ENCODE measurements around the gene LRFN2.

LRFN2 gene

DNA sequence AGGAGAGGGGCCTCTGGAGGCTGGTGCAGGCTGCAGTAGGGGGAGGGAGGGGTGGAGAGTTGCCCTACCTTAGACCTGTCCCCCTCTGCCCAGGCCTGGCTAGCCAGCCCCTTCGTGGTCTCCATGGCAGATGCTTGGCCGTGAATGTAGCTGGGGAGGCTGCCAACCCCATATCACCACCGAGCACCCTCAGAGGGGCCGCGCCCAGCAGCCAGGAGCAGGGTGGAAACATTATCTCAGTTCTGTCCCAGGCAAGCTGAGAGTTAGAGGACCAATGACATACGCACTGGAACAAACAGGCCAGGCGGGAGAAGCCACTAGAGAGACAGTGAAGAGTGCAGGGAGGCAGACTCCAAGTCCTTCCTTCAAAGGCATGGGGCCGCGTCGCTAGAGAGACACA, 66.5 kb downstream of the LRFN2 start:
- Histone ChIP-seq H3K9me2 (replicated peaks; ENCODE audit: low read depth, low read length) (no peaks in the 10 kb centered on the region), H3K9ac (ENCODE audit: low read depth, low read length, poor library complexity, severe bottlenecking) (no peak overlapping the region), H3K4me3 (ENCODE audit: low read length, poor library complexity, severe bottlenecking) (no peak overlapping the region), H3K4me1 (ENCODE audit: insufficient read depth, low read length, poor library complexity, severe bottlenecking) (peaks cover 19% of the 10 kb centered on the region), H2AFZ (ENCODE audit: low read length) (no peak overlapping the region), H3F3A (ENCODE audit: low read depth) (no peaks in the 10 kb centered on the region), H3K27me3 (ENCODE audit: insufficient read depth, low read length, poor library complexity, severe bottlenecking) (no peaks in the 10 kb centered on the region), H3K36me3 (ENCODE audit: insufficient read depth, low read length) (no peaks in the 10 kb centered on the region), H3K79me2 (ENCODE audit: insufficient read depth, low read length) (no peaks in the 10 kb centered on the region), H3K9me3 (ENCODE audit: insufficient read depth, low read depth, low read length) (no peaks in the 10 kb centered on the region), H4K20me1 (ENCODE audit: insufficient read depth, low read length, poor library complexity, severe bottlenecking) (no peaks in the 10 kb centered on the region), H3K4me2 (ENCODE audit: low read depth, low read length, poor library complexity, severe bottlenecking) (peak overlapping the region; percentile 4)
- TF ChIP-seq, protein P1, sequence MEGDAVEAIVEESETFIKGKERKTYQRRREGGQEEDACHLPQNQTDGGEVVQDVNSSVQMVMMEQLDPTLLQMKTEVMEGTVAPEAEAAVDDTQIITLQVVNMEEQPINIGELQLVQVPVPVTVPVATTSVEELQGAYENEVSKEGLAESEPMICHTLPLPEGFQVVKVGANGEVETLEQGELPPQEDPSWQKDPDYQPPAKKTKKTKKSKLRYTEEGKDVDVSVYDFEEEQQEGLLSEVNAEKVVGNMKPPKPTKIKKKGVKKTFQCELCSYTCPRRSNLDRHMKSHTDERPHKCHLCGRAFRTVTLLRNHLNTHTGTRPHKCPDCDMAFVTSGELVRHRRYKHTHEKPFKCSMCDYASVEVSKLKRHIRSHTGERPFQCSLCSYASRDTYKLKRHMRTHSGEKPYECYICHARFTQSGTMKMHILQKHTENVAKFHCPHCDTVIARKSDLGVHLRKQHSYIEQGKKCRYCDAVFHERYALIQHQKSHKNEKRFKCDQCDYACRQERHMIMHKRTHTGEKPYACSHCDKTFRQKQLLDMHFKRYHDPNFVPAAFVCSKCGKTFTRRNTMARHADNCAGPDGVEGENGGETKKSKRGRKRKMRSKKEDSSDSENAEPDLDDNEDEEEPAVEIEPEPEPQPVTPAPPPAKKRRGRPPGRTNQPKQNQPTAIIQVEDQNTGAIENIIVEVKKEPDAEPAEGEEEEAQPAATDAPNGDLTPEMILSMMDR (conservative IDR thresholded peaks at IDR 0.05; ENCODE audit: low read length): no peak
- no peak for TF ChIP-seq EZH2phosphoT487 (IDR thresholded peaks at IDR 0.05; ENCODE audit: borderline replicate concordance)

DNA sequence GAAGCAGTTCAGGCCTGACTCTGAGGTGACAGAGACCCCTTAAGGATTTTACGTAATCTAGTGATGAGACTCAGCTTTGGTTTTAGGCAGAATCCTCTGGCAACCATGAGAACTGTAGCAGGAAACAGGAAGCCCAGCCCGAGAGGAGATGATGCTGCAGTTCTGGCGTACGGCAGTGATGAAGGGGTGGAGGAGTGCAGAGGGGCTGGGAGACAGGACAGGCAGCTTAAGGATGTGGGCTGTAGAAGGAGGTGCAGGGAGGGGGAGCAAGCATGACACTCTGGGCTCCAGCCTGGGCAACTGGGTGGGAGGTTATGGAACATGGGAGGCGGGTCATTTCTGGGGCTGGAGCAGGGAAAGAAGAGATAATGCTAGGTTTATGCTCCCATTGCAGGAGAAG, 67.1 kb downstream of the LRFN2 start:
- Histone ChIP-seq H3K9ac (ENCODE audit: low read depth, low read length, poor library complexity, severe bottlenecking) (no peak overlapping the region), H3K9me3 (ENCODE audit: insufficient read depth, low read depth, low read length) (no peaks in the 10 kb centered on the region), H3F3A (ENCODE audit: low read depth) (no peaks in the 10 kb centered on the region), H3K27me3 (ENCODE audit: insufficient read depth, low read length, poor library complexity, severe bottlenecking) (no peaks in the 10 kb centered on the region), H3K36me3 (ENCODE audit: insufficient read depth, low read length) (no peaks in the 10 kb centered on the region), H3K4me1 (ENCODE audit: insufficient read depth, low read length, poor library complexity, severe bottlenecking) (peaks cover 19% of the 10 kb centered on the region), H3K9me2 (replicated peaks; ENCODE audit: low read depth, low read length) (no peaks in the 10 kb centered on the region), H4K20me1 (ENCODE audit: insufficient read depth, low read length, poor library complexity, severe bottlenecking) (no peaks in the 10 kb centered on the region), H3K4me3 (ENCODE audit: low read length, poor library complexity, severe bottlenecking) (no peak overlapping the region), H2AFZ (ENCODE audit: low read length) (no peak overlapping the region), H3K4me2 (ENCODE audit: low read depth, low read length, poor library complexity, severe bottlenecking) (peak overlapping the region; percentile 4), H3K79me2 (ENCODE audit: insufficient read depth, low read length) (no peaks in the 10 kb centered on the region)
- TF ChIP-seq, protein P1 (conservative IDR thresholded peaks at IDR 0.05; ENCODE audit: low read length): no peak
- TF ChIP-seq EZH2phosphoT487 (IDR thresholded peaks at IDR 0.05; ENCODE audit: borderline replicate concordance): no peak

- Histone ChIP-seq H3K4me3 (ENCODE audit: low read length, poor library complexity, severe bottlenecking) (no peak overlapping the region), H3F3A (ENCODE audit: low read depth) (no peaks in the 10 kb centered on the region), H3K27me3 (ENCODE audit: insufficient read depth, low read length, poor library complexity, severe bottlenecking) (no peaks in the 10 kb centered on the region), H3K4me2 (ENCODE audit: low read depth, low read length, poor library complexity, severe bottlenecking) (no peak overlapping the region), H3K36me3 (ENCODE audit: insufficient read depth, low read length) (no peaks in the 10 kb centered on the region), H3K9me2 (replicated peaks; ENCODE audit: low read depth, low read length) (no peaks in the 10 kb centered on the region), H3K9ac (ENCODE audit: low read depth, low read length, poor library complexity, severe bottlenecking) (no peak overlapping the region), H3K9me3 (ENCODE audit: insufficient read depth, low read depth, low read length) (no peaks in the 10 kb centered on the region), H3K4me1 (ENCODE audit: insufficient read depth, low read length, poor library complexity, severe bottlenecking) (peaks cover 14% of the 10 kb centered on the region), H3K79me2 (ENCODE audit: insufficient read depth, low read length) (no peaks in the 10 kb centered on the region), H4K20me1 (ENCODE audit: insufficient read depth, low read length, poor library complexity, severe bottlenecking) (no peaks in the 10 kb centered on the region), H2AFZ (ENCODE audit: low read length) (no peak overlapping the region)
- TF ChIP-seq EZH2phosphoT487 (IDR thresholded peaks at IDR 0.05; ENCODE audit: borderline replicate concordance): no peak
- TF ChIP-seq, protein P1 (conservative IDR thresholded peaks at IDR 0.05; ENCODE audit: low read length): no peak
Observed at GRCh38 chr6:40517654-40518053, 69.5 kb downstream of the LRFN2 start.

Measured in Loucy (cell line).